Epithelial cell of proximal tubule (primary cell): ENCODE measurements around the gene LENEP. TPM values are rescaled to one million over a fixed set of nuclear protein-coding genes. Genes with fewer than 3 reads are reported as not detected.

ENCODE experiments used
- DNase-seq: peaks from one replicate; pipeline ENCODE4 v3.0.0-alpha.2; 2011; ENCODE audit warnings: low read depth
- H3K4me3 ChIP-seq: 2 replicates; pipeline ENCODE4 v1.5.1; 2011; ENCODE audit warnings: low read depth, mild to moderate bottlenecking, low read length
- CTCF ChIP-seq: conservative IDR thresholded peaks from 2 replicates; pipeline ENCODE4 v1.5.1; 2012; ENCODE audit warnings: low read depth, mild to moderate bottlenecking, low read length
- total RNA-seq: library from RNA; depleted of rRNA; stranded (reverse); fragments of >200 nt; gene quantifications from 2 replicates; pipeline ENCODE4 v1.2.3, GENCODE V29; 2015

LENEP gene
- total RNA-seq, 1 donor from 2014 or later, result not detected

- no peak overlapping the region for H3K4me3 ChIP-seq
- no peak for DNase-seq
- TF ChIP-seq CTCF, result no peak
Measured at GRCh38 chr1:155018617-155019348, 25.4 kb downstream of the LENEP start.

GRCh38 chr1:155019377-155020245 lies 26.2 kb downstream of the LENEP start:
- no peak for TF ChIP-seq CTCF
- no peak overlapping the region for H3K4me3 ChIP-seq
- DNase-seq, result no peak

- H3K4me3 ChIP-seq, result no peak overlapping the region
- TF ChIP-seq CTCF, result no peak
- DNase-seq, result no peak
Measured at GRCh38 chr1:155022136-155022926, 28.9 kb downstream of the LENEP start.

- TF ChIP-seq CTCF, result no peak
- no peak overlapping the region for H3K4me3 ChIP-seq
- no peak for DNase-seq
Measured at GRCh38 chr1:155022927-155023236, 29.5 kb downstream of the LENEP start.

GRCh38 chr1:155023627-155024026 lies 30.2 kb downstream of the LENEP start:
- H3K4me3 ChIP-seq, result no peak overlapping the region
- no peak for DNase-seq
- TF ChIP-seq CTCF, result no peak

GRCh38 chr1:155024315-155024714 lies 30.9 kb downstream of the LENEP start:
- no peak overlapping the region for H3K4me3 ChIP-seq
- no peak for DNase-seq
- no peak for TF ChIP-seq CTCF
